GM12878 (cell line): ENCODE results near the gene KCND3. TPM values are rescaled to one million over a fixed set of nuclear protein-coding genes. Genes with fewer than 3 reads are reported as not detected.

Experiments
- ATAC-seq: fragments of 200-7000 bp; cut with Tn5 transposase; 3 replicates; pipeline ENCODE4 v1.9.1; 2020; ENCODE audit warnings: mild to moderate bottlenecking, moderate library complexity
- BruUV-seq: library from RNA; stranded (reverse); fragments of 400-500 nt; replicated peaks from 2 replicates; lab custom pipeline; 2021; lab: Mats Ljungman, UMichigan
- CTCF ChIA-PET: fragments of 300-600 bp; sonication (Branson Sonifier 250); formaldehyde crosslinking; extraction: SDS; loops from one replicate; lab custom pipeline; 2021; ENCODE audit warnings: inconsistent platforms; lab: Yijun Ruan, JAX
- POLR2A ChIA-PET: fragments of 350-600 bp; formaldehyde crosslinking; extraction: SDS; loops from one replicate; lab custom pipeline; 2021; ENCODE audit warnings: inconsistent platforms; lab: Charles Lee
- RAD21 ChIA-PET: fragments of 300-600 bp; sonication (Branson Sonifier 250); formaldehyde crosslinking; loops from one replicate; lab custom pipeline; 2023; ENCODE audit warnings: antibody characterized with exemption; ENCODE audit not compliant: unreplicated experiment; lab: Charles Lee
- SMC1A ChIA-PET: fragments of 300-600 bp; sonication (Branson Sonifier 250); formaldehyde crosslinking; loops from one replicate; lab custom pipeline; 2023; ENCODE audit not compliant: unreplicated experiment, uncharacterized antibody; lab: Charles Lee
- DNase-seq: peaks from one replicate; pipeline ENCODE4 v3.0.0-alpha.2; 2011; ENCODE audit warnings: low read depth, low spot score
- FAIRE-seq: peaks from 3 replicates; lab custom pipeline; 2011; peaks lifted over from hg19 to GRCh38; lab: Jason Lieb, UNC
- H2AFZ ChIP-seq: 2 replicates; pipeline ENCODE4 v1.6.0; 2011; ENCODE audit warnings: low read depth, low read length, control low read depth; ENCODE audit not compliant: control insufficient read depth
- H3K27ac ChIP-seq: 2 replicates; pipeline ENCODE4 v1.5.1; 2011; ENCODE audit warnings: control low read depth; ENCODE audit not compliant: control insufficient read depth, insufficient read depth
- H3K27me3 ChIP-seq, 2 experiments: replicated peaks in 1 of 2; 2 replicates each; pipeline versions ENCODE4 v1.6.0 to v1.6.1; 2011; ENCODE audit warnings: low read length in 1 of 2; ENCODE audit not compliant: control insufficient read depth in 2 of 2, insufficient read depth in 2 of 2
- H3K36me3 ChIP-seq, 2 experiments: 2 replicates each; pipeline ENCODE4 v1.5.1; 2011; ENCODE audit warnings: low read length in 1 of 2; ENCODE audit not compliant: control insufficient read depth in 2 of 2, insufficient read depth in 2 of 2
- H3K4me1 ChIP-seq: 2 replicates; pipeline ENCODE4 v1.6.1; 2011; ENCODE audit warnings: mild to moderate bottlenecking, low read length, moderate library complexity, mixed read lengths; ENCODE audit not compliant: control insufficient read depth, insufficient read depth
- H3K4me2 ChIP-seq: 2 replicates; pipeline ENCODE4 v1.6.0; 2011; ENCODE audit warnings: control low read depth; ENCODE audit not compliant: control insufficient read depth, insufficient read depth
- H3K4me3 ChIP-seq: fragments of 200-600 bp; sonication (generic); 2 replicates; pipeline ENCODE4 v1.5.1; 2016
- H3K79me2 ChIP-seq: 2 replicates; pipeline ENCODE4 v1.6.0; 2011; ENCODE audit warnings: low read length; ENCODE audit not compliant: control insufficient read depth, insufficient read depth
- H3K9ac ChIP-seq: 2 replicates; pipeline ENCODE4 v1.8.0; 2011; ENCODE audit warnings: low read length, control low read depth, mixed read lengths; ENCODE audit not compliant: control insufficient read depth, insufficient read depth
- H3K9me3 ChIP-seq: replicated peaks from 3 replicates; pipeline ENCODE4 v1.5.1; 2011; ENCODE audit warnings: mild to moderate bottlenecking, low read length; ENCODE audit not compliant: control insufficient read depth, insufficient read depth
- H4K20me1 ChIP-seq: 2 replicates; pipeline ENCODE4 v1.6.0; 2011; ENCODE audit not compliant: control insufficient read depth, insufficient read depth
- BMI1 ChIP-seq: fragments of 450-650 bp; IDR thresholded peaks from 2 replicates; pipeline ENCODE4 v1.6.1; 2016; ENCODE audit warnings: mild to moderate bottlenecking, moderate library complexity, borderline replicate concordance
- GABPA ChIP-seq: IDR thresholded peaks from 2 replicates; pipeline ENCODE4 v1.6.1; 2014; ENCODE audit warnings: antibody characterized with exemption, low read depth, mild to moderate bottlenecking, inconsistent platforms
- LARP7 ChIP-seq: fragments of 450-650 bp; IDR thresholded peaks from 2 replicates; pipeline ENCODE4 v1.6.1; 2017; ENCODE audit warnings: mild to moderate bottlenecking
- MEF2A ChIP-seq: IDR thresholded peaks from 2 replicates; pipeline ENCODE4 v1.6.1; 2011; ENCODE audit warnings: low read depth, mild to moderate bottlenecking, low read length, moderate library complexity; ENCODE audit not compliant: insufficient read depth
- NBN ChIP-seq: fragments of 450-650 bp; IDR thresholded peaks from 2 replicates; pipeline ENCODE4 v1.6.1; 2016
- NR2C1 ChIP-seq: fragments of 450-650 bp; IDR thresholded peaks from 2 replicates; pipeline ENCODE4 v1.6.1; 2017; ENCODE audit warnings: antibody characterized with exemption, mild to moderate bottlenecking, moderate library complexity
- POLR2AphosphoS5 ChIP-seq: IDR thresholded peaks from 2 replicates; pipeline ENCODE4 v1.6.1; 2011; ENCODE audit warnings: mild to moderate bottlenecking, low read length, inconsistent platforms
- RELA ChIP-seq: fragments of 450-650 bp; IDR thresholded peaks from 2 replicates; pipeline ENCODE4 v1.8.0; 2014; ENCODE audit warnings: borderline replicate concordance; ENCODE audit not compliant: partially characterized antibody
- SMC3 ChIP-seq: IDR thresholded peaks from 2 replicates; pipeline ENCODE4 v1.6.1; 2011; ENCODE audit warnings: low read length, improper control_type of control experiment, borderline replicate concordance
- SP1 ChIP-seq: IDR thresholded peaks from one replicate; pipeline ENCODE4 v1.6.1; 2011; ENCODE audit warnings: low read depth, low read length
- SUPT20H ChIP-seq: IDR thresholded peaks from 2 replicates; pipeline ENCODE4 v1.6.1; 2011; ENCODE audit warnings: low read depth, mild to moderate bottlenecking, low read length, moderate library complexity, borderline replicate concordance; ENCODE audit not compliant: control insufficient read depth
- TCF7 ChIP-seq: IDR thresholded peaks from 2 replicates; pipeline ENCODE4 v1.6.1; 2014; ENCODE audit warnings: antibody characterized with exemption, borderline replicate concordance
- ZNF622 ChIP-seq: fragments of 450-650 bp; IDR thresholded peaks from 2 replicates; pipeline ENCODE4 v1.6.1; 2017; ENCODE audit warnings: mild to moderate bottlenecking, inconsistent platforms
- WGBS: methylation state at CpG from one replicate; pipeline ENCODE4 v1.1.6; 2016; ENCODE audit warnings: low lambda C conversion rate; ENCODE audit not compliant: insufficient replicate concordance, insufficient coverage; ENCODE audit errors: missing lambda C conversion rate; 5-methylcytosine and 5-hydroxymethylcytosine counted together
- in situ Hi-C: fragments of 300-500 bp; cut with MboI; formaldehyde crosslinking; loops from 9 replicates; pipeline ENCODE4 v1.14.3; 2018; ENCODE audit warnings: mixed read lengths
- intact Hi-C: fragments of 100-400 bp; cut with micrococcal nuclease; formaldehyde crosslinking; loops from one replicate; pipeline ENCODE4 v1.14.2; 2022; ENCODE audit not compliant: unreplicated experiment
- polyA plus RNA-seq, 11 experiments: library from polyadenylated mRNA; depleted of rRNA in 4 of 11; unstranded in 6 of 11; stranded (reverse) in 5 of 11; fragments of >200 nt; fragmentation: Nextera tagmentation in 4 of 11; fragmentation: Illumina TruSeq in 1 of 11; extraction: Ambion mirVana in 4 of 11; extraction: Trizol in 1 of 11; gene quantifications; 1 replicate in 1 of 11; 2 replicates in 10 of 11; pipeline versions ENCODE4 v1.2.1 to v1.2.3, GENCODE V29; 2011 to 2016; ENCODE audit warnings: inconsistent platforms in 2 of 11, missing spikeins in 2 of 11, low read depth in 1 of 11
- total RNA-seq, 4 experiments: library from RNA; depleted of rRNA in 3 of 4; stranded (reverse); fragments of >200 nt in 3 of 4; fragmentation: Illumina TruSeq in 1 of 4; extraction: Trizol in 1 of 4; gene quantifications; 2 replicates each; pipeline versions ENCODE4 v1.2.1 to v1.2.3, GENCODE V29; 2013 to 2021
- TF ChIP-seq, protein P1 (sequence below): IDR thresholded peaks from 2 replicates; pipeline ENCODE4 v1.6.1; 2012; ENCODE audit warnings: improper control_type of control experiment, low read depth, low read length; ENCODE audit not compliant: insufficient replicate concordance
- TF ChIP-seq, protein P2 (sequence below), 3 experiments: IDR thresholded peaks in 2 of 3; conservative IDR thresholded peaks in 1 of 3; 2 replicates each; pipeline ENCODE4 v1.5.1; 2011; ENCODE audit warnings: low read depth in 3 of 3, low read length in 3 of 3, mild to moderate bottlenecking in 3 of 3, control low read depth in 2 of 3, moderate library complexity in 2 of 3, inconsistent platforms in 1 of 3, mixed read lengths in 1 of 3; ENCODE audit not compliant: control insufficient read depth in 2 of 3, insufficient read depth in 1 of 3; ENCODE audit errors: extremely low read depth in 1 of 3
- TF ChIP-seq, protein P3 (sequence below): fragments of 150-350 bp; IDR thresholded peaks from 2 replicates; pipeline ENCODE4 v1.6.1; 2014; ENCODE audit warnings: mild to moderate bottlenecking, low read depth, low read length

The KCND3 gene
- total and polyA plus RNA-seq, 10 of the 15 experiments (the other 5 are each of a cell fraction or from before 2014, with no cell fraction given), result 0.02 TPM; not detected in 9

DNA sequence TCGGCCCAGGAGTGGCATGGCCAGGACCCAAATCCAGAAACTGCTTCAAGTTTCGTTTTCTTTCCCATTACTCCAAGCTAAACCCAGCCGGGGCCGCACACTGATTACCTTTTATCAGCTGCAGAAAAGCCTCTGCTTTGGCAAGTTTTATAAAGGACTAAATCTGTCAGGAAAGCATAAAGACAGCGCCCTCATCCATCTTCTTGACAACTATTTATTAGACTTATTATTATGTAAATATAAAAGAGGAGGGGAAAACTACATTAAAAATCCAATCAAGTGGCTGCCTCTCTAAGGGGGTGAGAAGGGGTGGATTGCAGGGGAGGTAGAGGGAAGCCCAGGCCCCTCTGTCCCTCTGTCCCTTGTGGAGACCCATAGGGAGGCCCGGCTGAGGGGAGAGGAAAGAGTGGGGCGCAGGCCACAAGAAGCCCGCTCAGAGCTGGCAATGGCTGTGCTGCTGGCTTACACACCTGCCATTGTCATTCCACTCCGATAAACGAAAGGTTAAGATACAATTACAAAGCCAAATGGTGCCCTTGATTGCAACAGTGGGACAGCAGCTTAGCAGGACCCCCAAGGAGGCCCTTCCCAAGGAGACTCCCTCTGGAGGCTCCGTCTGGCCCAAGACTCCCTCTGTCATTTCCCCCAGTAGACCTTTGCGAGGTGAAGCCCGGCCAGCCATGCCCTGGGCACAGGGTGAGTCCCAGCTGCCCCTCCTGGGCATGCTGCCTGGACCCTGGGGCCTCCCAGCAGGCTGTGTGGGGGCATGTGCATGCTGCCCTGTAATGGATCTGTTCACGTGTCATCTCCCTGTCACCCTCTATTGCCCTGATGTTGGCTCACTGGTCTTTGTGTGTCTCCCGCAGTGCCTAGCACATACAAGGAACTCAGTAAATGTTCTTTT lies 45.4 kb downstream of the KCND3 start:
- FAIRE-seq (no peak), DNase-seq (no peak), ATAC-seq (no peak)
- Histone ChIP-seq H3K4me1 (no peaks in the 10 kb centered on the region), H3K9ac (no peak overlapping the region), H3K27ac (no peak overlapping the region), H3K4me3 (no peak overlapping the region), H3K36me3 (no peaks in the 10 kb centered on the region), H3K27me3 (peaks cover 0 to 2% of the 10 kb centered on the region in 2 experiments; a peak in 1 of 4 replicates), H3K79me2 (no peaks in the 10 kb centered on the region), H4K20me1 (no peaks in the 10 kb centered on the region; the same call in 1 of the 2 replicates), H3K9me3 (no peaks in the 10 kb centered on the region), H3K4me2 (no peak overlapping the region), H2AFZ (no peak overlapping the region)
- 30% methylated on average over 15 of the region's 15 CpGs for WGBS
- RAD21 ChIA-PET, result no interaction called here
- SMC1A ChIA-PET, result no interaction called here
- POLR2A ChIA-PET, result no interaction called here
- in situ Hi-C loops, result no loop called here
- no TSS peak for BruUV-seq
- CTCF ChIA-PET, result no interaction called here
- intact Hi-C loops, result no loop called here
- TF ChIP-seq MEF2A (no peak), GABPA (no peak), TCF7 (no peak), POLR2AphosphoS5 (no peak), BMI1 (no peak), SP1 (no peak), RELA (no peak), NBN (no peak), ZNF622 (no peak), LARP7 (no peak), SUPT20H (no peak), NR2C1 (no peak), SMC3 (no peak)
- TF ChIP-seq, protein P1, sequence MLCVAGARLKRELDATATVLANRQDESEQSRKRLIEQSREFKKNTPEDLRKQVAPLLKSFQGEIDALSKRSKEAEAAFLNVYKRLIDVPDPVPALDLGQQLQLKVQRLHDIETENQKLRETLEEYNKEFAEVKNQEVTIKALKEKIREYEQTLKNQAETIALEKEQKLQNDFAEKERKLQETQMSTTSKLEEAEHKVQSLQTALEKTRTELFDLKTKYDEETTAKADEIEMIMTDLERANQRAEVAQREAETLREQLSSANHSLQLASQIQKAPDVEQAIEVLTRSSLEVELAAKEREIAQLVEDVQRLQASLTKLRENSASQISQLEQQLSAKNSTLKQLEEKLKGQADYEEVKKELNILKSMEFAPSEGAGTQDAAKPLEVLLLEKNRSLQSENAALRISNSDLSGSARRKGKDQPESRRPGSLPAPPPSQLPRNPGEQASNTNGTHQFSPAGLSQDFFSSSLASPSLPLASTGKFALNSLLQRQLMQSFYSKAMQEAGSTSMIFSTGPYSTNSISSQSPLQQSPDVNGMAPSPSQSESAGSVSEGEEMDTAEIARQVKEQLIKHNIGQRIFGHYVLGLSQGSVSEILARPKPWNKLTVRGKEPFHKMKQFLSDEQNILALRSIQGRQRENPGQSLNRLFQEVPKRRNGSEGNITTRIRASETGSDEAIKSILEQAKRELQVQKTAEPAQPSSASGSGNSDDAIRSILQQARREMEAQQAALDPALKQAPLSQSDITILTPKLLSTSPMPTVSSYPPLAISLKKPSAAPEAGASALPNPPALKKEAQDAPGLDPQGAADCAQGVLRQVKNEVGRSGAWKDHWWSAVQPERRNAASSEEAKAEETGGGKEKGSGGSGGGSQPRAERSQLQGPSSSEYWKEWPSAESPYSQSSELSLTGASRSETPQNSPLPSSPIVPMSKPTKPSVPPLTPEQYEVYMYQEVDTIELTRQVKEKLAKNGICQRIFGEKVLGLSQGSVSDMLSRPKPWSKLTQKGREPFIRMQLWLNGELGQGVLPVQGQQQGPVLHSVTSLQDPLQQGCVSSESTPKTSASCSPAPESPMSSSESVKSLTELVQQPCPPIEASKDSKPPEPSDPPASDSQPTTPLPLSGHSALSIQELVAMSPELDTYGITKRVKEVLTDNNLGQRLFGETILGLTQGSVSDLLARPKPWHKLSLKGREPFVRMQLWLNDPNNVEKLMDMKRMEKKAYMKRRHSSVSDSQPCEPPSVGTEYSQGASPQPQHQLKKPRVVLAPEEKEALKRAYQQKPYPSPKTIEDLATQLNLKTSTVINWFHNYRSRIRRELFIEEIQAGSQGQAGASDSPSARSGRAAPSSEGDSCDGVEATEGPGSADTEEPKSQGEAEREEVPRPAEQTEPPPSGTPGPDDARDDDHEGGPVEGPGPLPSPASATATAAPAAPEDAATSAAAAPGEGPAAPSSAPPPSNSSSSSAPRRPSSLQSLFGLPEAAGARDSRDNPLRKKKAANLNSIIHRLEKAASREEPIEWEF, result no peak
- TF ChIP-seq, protein P2, sequence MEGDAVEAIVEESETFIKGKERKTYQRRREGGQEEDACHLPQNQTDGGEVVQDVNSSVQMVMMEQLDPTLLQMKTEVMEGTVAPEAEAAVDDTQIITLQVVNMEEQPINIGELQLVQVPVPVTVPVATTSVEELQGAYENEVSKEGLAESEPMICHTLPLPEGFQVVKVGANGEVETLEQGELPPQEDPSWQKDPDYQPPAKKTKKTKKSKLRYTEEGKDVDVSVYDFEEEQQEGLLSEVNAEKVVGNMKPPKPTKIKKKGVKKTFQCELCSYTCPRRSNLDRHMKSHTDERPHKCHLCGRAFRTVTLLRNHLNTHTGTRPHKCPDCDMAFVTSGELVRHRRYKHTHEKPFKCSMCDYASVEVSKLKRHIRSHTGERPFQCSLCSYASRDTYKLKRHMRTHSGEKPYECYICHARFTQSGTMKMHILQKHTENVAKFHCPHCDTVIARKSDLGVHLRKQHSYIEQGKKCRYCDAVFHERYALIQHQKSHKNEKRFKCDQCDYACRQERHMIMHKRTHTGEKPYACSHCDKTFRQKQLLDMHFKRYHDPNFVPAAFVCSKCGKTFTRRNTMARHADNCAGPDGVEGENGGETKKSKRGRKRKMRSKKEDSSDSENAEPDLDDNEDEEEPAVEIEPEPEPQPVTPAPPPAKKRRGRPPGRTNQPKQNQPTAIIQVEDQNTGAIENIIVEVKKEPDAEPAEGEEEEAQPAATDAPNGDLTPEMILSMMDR (IDR thresholded peaks at IDR 0.05 in 2 of 3, conservative IDR thresholded peaks at IDR 0.05 in 1 of 3; ENCODE audit: control insufficient read depth in 2 of 3, extremely low read depth in 1 of 3, insufficient read depth in 1 of 3, low read depth in 3 of 3, low read length in 3 of 3), result no peak
- TF ChIP-seq, protein P3, sequence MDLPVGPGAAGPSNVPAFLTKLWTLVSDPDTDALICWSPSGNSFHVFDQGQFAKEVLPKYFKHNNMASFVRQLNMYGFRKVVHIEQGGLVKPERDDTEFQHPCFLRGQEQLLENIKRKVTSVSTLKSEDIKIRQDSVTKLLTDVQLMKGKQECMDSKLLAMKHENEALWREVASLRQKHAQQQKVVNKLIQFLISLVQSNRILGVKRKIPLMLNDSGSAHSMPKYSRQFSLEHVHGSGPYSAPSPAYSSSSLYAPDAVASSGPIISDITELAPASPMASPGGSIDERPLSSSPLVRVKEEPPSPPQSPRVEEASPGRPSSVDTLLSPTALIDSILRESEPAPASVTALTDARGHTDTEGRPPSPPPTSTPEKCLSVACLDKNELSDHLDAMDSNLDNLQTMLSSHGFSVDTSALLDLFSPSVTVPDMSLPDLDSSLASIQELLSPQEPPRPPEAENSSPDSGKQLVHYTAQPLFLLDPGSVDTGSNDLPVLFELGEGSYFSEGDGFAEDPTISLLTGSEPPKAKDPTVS, result no peak
